HG03103 (cell line): ENCODE results near the gene RBFOX2.
"Not testable (repeated sequence)": the region's sequence is repeated elsewhere in the genome, so short reads cannot be mapped to it uniquely, and the experiment has no call there.

Experiments used
- ATAC-seq: cut with Tn5 transposase; IDR thresholded peaks from one replicate; pipeline ENCODE4 v1.9.1; 2021; ENCODE audit warnings: low read depth; ENCODE audit not compliant: unreplicated experiment

RBFOX2 gene

GRCh38 chr22:35795476-35795875, 233.1 kb downstream of the RBFOX2 start:
- ATAC-seq, result no peak

GRCh38 chr22:35792506-35792905, 236.1 kb downstream of the RBFOX2 start:
- no peak for ATAC-seq

- ATAC-seq, result not testable (repeated sequence)
Observed at GRCh38 chr22:35791788-35792187, 236.8 kb downstream of the RBFOX2 start.

- ATAC-seq, result no peak
Observed at GRCh38 chr22:35785181-35785923, 243.3 kb downstream of the RBFOX2 start.

GRCh38 chr22:35784633-35785032, 244.0 kb downstream of the RBFOX2 start:
- no peak for ATAC-seq

- ATAC-seq, result no peak
Observed at GRCh38 chr22:35783943-35784614, 244.5 kb downstream of the RBFOX2 start.

- ATAC-seq, result no peak
Observed at GRCh38 chr22:35782504-35782903, 246.1 kb downstream of the RBFOX2 start.

- no peak for ATAC-seq
Observed at GRCh38 chr22:35781898-35782297, 246.7 kb downstream of the RBFOX2 start.

- ATAC-seq, result no peak
Observed at GRCh38 chr22:35777335-35777975, 251.2 kb downstream of the RBFOX2 start.

GRCh38 chr22:35775339-35775738, 253.3 kb downstream of the RBFOX2 start:
- ATAC-seq, result no peak

GRCh38 chr22:35769974-35770373, 258.6 kb downstream of the RBFOX2 start:
- no peak for ATAC-seq

- no peak for ATAC-seq
Observed at GRCh38 chr22:35766654-35767580, 261.7 kb downstream of the RBFOX2 start.

GRCh38 chr22:35761037-35761436, 267.6 kb downstream of the RBFOX2 start:
- ATAC-seq, result no peak

- ATAC-seq, result no peak
Observed at GRCh38 chr22:35758394-35758793, 270.2 kb downstream of the RBFOX2 start.

- no peak for ATAC-seq
Observed at GRCh38 chr22:35756722-35757121, 271.9 kb downstream of the RBFOX2 start.

- no peak for ATAC-seq
Observed at GRCh38 chr22:35754761-35755160, 273.9 kb downstream of the RBFOX2 start.

- no peak for ATAC-seq
Observed at GRCh38 chr22:35752863-35753189, 275.8 kb downstream of the RBFOX2 start.

GRCh38 chr22:35752006-35752862, 276.4 kb downstream of the RBFOX2 start:
- no peak for ATAC-seq

GRCh38 chr22:35749808-35750207, 278.8 kb downstream of the RBFOX2 start:
- ATAC-seq, result peak; percentile 56
